ENCODE measurements around the gene NOX3.

DNA sequence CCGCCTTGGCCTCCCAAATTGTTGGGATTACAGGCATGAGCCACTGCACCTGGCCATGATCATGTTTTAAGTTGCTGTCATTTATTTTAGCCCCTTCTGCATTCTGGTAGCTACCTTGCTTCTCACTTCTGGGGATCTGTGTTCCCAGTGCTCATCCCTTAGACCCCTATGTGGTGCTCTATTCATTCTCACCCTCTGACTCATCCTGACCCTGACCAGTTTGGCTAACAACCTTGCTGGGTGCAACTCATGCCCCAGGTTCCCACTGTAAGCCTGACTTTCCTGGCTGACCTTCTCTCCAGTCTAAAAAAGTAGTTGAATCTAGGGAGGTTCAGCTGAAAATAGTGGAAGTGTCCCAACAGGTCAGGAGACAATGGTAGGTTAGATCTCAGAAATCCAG lies 47.4 kb downstream of the NOX3 start:
- TF ChIP-seq, protein P1, sequence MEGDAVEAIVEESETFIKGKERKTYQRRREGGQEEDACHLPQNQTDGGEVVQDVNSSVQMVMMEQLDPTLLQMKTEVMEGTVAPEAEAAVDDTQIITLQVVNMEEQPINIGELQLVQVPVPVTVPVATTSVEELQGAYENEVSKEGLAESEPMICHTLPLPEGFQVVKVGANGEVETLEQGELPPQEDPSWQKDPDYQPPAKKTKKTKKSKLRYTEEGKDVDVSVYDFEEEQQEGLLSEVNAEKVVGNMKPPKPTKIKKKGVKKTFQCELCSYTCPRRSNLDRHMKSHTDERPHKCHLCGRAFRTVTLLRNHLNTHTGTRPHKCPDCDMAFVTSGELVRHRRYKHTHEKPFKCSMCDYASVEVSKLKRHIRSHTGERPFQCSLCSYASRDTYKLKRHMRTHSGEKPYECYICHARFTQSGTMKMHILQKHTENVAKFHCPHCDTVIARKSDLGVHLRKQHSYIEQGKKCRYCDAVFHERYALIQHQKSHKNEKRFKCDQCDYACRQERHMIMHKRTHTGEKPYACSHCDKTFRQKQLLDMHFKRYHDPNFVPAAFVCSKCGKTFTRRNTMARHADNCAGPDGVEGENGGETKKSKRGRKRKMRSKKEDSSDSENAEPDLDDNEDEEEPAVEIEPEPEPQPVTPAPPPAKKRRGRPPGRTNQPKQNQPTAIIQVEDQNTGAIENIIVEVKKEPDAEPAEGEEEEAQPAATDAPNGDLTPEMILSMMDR (IDR thresholded peaks at IDR 0.05), result no peak
- no peak for TF ChIP-seq POLR2A (IDR thresholded peaks at IDR 0.05)
